HepG2 (cell line): ENCODE results near the gene SCARF1. TPM values are rescaled to one million over a fixed set of nuclear protein-coding genes. Genes with fewer than 3 reads are reported as not detected.

ENCODE experiments used
- CSRNP2 ChIP-seq: sonication (generic); formaldehyde crosslinking; conservative IDR thresholded peaks from 2 replicates; pipeline ENCODE4 v1.8.0; 2022; ENCODE audit warnings: low read depth, missing genetic modification reagents
- GZF1 ChIP-seq: sonication (generic); formaldehyde crosslinking; IDR thresholded peaks from 2 replicates; pipeline ENCODE4 v1.5.1; 2020; ENCODE audit warnings: mild to moderate bottlenecking, missing genetic modification reagents
- ISX ChIP-seq: sonication (generic); formaldehyde crosslinking; conservative IDR thresholded peaks from 2 replicates; pipeline ENCODE4 v1.5.0; 2020; ENCODE audit warnings: missing genetic modification reagents
- KLF6 ChIP-seq: IDR thresholded peaks from 2 replicates; pipeline ENCODE4 v1.8.0; 2016; ENCODE audit warnings: missing biosample characterization, missing genetic modification reagents
- MAF1 ChIP-seq: sonication (generic); formaldehyde crosslinking; IDR thresholded peaks from 2 replicates; pipeline ENCODE4 v1.5.0; 2020; ENCODE audit warnings: missing genetic modification reagents, borderline replicate concordance
- MXD4 ChIP-seq: IDR thresholded peaks from 2 replicates; pipeline ENCODE4 v1.6.1; 2016; ENCODE audit warnings: mild to moderate bottlenecking, missing biosample characterization, missing genetic modification reagents
- NCOA2 ChIP-seq: sonication (generic); formaldehyde crosslinking; IDR thresholded peaks from 2 replicates; pipeline ENCODE4 v1.8.0; 2022; ENCODE audit warnings: inconsistent platforms
- SMYD3 ChIP-seq: sonication (generic); formaldehyde crosslinking; IDR thresholded peaks from 2 replicates; pipeline ENCODE4 v1.8.1; 2023; ENCODE audit warnings: mild to moderate bottlenecking, missing genetic modification reagents
- SP2 ChIP-seq: sonication (generic); formaldehyde crosslinking; IDR thresholded peaks from 2 replicates; pipeline ENCODE4 v1.5.1; 2020; ENCODE audit warnings: mild to moderate bottlenecking, missing genetic modification reagents
- SYNCRIP ChIP-seq: fragments of 200-400 bp; formaldehyde crosslinking; IDR thresholded peaks from 2 replicates; pipeline ENCODE4 v1.6.1; 2018; ENCODE audit warnings: mild to moderate bottlenecking, low read depth, low read length; ENCODE audit not compliant: insufficient read depth
- ZFY ChIP-seq: sonication (generic); formaldehyde crosslinking; IDR thresholded peaks from 2 replicates; pipeline ENCODE4 v1.4.0; 2020; ENCODE audit warnings: missing genetic modification reagents
- ZNF513 ChIP-seq: sonication (generic); formaldehyde crosslinking; conservative IDR thresholded peaks from 2 replicates; pipeline ENCODE4 v1.5.0; 2020; ENCODE audit warnings: missing genetic modification reagents
- ZNF597 ChIP-seq: sonication (generic); formaldehyde crosslinking; IDR thresholded peaks from 2 replicates; pipeline ENCODE4 v1.5.0; 2020; ENCODE audit warnings: missing genetic modification reagents
- ZNF644 ChIP-seq: IDR thresholded peaks from 2 replicates; pipeline ENCODE4 v1.6.1; 2016; ENCODE audit warnings: low read depth
- ZNF784 ChIP-seq: sonication (generic); formaldehyde crosslinking; IDR thresholded peaks from 2 replicates; pipeline ENCODE4 v1.5.1; 2020; ENCODE audit warnings: missing genetic modification reagents, mild to moderate bottlenecking, borderline replicate concordance
- ZSCAN25 ChIP-seq: sonication (generic); formaldehyde crosslinking; IDR thresholded peaks from 2 replicates; pipeline ENCODE4 v1.8.0; 2022; ENCODE audit warnings: mild to moderate bottlenecking, missing genetic modification reagents
- polyA plus RNA-seq, 8 experiments: library from polyadenylated mRNA; depleted of rRNA in 3 of 8; stranded (reverse) in 7 of 8; unstranded in 1 of 8; fragments of >200 nt; fragmentation: Illumina TruSeq in 4 of 8; extraction: Trizol in 4 of 8; gene quantifications; 2 replicates each; pipeline versions ENCODE4 v1.2.1 to v1.2.3, GENCODE V29; 2011 to 2016; ENCODE audit warnings: low read depth in 4 of 8, missing spikeins in 1 of 8, mixed read lengths in 1 of 8; ENCODE audit not compliant: insufficient read depth in 1 of 8
- total RNA-seq, 5 experiments: library from RNA; depleted of rRNA; stranded (reverse); fragments of >200 nt; fragmentation: Illumina TruSeq; extraction: Trizol; gene quantifications; 2 replicates each; pipeline ENCODE4 v1.2.3, GENCODE V29; 2016; ENCODE audit warnings: low read depth in 1 of 5
- TF ChIP-seq, protein P1 (sequence below): IDR thresholded peaks from 2 replicates; pipeline ENCODE4 v1.4.0; 2020; ENCODE audit warnings: mild to moderate bottlenecking, missing genetic modification reagents
- TF ChIP-seq, protein P2 (sequence below): fragments of 450-650 bp; IDR thresholded peaks from 2 replicates; pipeline ENCODE4 v1.6.1; 2017; ENCODE audit warnings: mild to moderate bottlenecking

SCARF1 gene
- total and polyA plus RNA-seq, 2 of the 13 experiments (the other 11 are each of a cell fraction or from before 2014, with no cell fraction given): 0.24 to 0.71 TPM

DNA sequence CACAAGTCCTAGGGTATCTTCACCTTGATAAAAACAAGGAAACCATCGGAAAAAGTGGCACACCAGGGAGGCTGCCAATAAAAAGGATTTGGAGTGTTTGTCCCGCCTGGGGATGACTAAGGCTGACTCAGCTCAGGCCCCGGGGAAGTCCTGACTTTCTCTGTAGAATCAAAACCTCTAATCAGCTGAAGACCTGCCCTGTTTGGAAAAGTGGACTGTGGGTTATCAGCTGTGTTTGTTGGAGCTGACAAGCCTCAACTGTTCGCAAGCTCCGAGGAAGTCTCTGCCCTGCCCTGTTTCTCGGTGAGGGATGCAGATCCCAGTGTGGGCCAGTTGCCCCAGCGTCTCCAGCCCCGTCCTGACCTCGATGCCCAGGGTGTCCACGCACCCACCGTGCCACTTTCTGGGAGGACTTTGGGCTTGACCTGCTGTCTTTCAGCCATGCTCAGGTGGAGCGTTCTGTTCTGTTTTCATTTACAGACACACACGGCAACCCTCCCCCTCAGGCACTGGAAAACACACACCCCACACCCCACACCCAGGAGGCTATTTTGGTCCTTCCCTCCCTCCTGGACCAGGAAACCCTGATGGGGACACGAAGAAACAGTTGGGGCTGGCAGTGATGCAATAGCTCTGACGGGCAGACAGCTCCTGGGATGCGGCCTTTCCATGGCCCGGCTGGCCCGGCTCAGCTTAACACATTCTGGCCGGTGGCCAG lies 55.3 kb downstream of the SCARF1 start (continued):
- TF ChIP-seq ZFY (CRISPR knock-in tag): no peak
- TF ChIP-seq, protein P1, sequence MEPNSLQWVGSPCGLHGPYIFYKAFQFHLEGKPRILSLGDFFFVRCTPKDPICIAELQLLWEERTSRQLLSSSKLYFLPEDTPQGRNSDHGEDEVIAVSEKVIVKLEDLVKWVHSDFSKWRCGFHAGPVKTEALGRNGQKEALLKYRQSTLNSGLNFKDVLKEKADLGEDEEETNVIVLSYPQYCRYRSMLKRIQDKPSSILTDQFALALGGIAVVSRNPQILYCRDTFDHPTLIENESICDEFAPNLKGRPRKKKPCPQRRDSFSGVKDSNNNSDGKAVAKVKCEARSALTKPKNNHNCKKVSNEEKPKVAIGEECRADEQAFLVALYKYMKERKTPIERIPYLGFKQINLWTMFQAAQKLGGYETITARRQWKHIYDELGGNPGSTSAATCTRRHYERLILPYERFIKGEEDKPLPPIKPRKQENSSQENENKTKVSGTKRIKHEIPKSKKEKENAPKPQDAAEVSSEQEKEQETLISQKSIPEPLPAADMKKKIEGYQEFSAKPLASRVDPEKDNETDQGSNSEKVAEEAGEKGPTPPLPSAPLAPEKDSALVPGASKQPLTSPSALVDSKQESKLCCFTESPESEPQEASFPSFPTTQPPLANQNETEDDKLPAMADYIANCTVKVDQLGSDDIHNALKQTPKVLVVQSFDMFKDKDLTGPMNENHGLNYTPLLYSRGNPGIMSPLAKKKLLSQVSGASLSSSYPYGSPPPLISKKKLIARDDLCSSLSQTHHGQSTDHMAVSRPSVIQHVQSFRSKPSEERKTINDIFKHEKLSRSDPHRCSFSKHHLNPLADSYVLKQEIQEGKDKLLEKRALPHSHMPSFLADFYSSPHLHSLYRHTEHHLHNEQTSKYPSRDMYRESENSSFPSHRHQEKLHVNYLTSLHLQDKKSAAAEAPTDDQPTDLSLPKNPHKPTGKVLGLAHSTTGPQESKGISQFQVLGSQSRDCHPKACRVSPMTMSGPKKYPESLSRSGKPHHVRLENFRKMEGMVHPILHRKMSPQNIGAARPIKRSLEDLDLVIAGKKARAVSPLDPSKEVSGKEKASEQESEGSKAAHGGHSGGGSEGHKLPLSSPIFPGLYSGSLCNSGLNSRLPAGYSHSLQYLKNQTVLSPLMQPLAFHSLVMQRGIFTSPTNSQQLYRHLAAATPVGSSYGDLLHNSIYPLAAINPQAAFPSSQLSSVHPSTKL (CRISPR knock-in tag): peak; percentile 67
- no peak for TF ChIP-seq SYNCRIP
- no peak for TF ChIP-seq ZSCAN25 (CRISPR knock-in tag)
- no peak for TF ChIP-seq NCOA2
- TF ChIP-seq, protein P2, sequence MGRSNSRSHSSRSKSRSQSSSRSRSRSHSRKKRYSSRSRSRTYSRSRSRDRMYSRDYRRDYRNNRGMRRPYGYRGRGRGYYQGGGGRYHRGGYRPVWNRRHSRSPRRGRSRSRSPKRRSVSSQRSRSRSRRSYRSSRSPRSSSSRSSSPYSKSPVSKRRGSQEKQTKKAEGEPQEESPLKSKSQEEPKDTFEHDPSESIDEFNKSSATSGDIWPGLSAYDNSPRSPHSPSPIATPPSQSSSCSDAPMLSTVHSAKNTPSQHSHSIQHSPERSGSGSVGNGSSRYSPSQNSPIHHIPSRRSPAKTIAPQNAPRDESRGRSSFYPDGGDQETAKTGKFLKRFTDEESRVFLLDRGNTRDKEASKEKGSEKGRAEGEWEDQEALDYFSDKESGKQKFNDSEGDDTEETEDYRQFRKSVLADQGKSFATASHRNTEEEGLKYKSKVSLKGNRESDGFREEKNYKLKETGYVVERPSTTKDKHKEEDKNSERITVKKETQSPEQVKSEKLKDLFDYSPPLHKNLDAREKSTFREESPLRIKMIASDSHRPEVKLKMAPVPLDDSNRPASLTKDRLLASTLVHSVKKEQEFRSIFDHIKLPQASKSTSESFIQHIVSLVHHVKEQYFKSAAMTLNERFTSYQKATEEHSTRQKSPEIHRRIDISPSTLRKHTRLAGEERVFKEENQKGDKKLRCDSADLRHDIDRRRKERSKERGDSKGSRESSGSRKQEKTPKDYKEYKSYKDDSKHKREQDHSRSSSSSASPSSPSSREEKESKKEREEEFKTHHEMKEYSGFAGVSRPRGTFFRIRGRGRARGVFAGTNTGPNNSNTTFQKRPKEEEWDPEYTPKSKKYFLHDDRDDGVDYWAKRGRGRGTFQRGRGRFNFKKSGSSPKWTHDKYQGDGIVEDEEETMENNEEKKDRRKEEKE: no peak
- no peak for TF ChIP-seq ISX (CRISPR knock-in tag)
- no peak for TF ChIP-seq SMYD3
- TF ChIP-seq ZNF513 (CRISPR knock-in tag): no peak
- TF ChIP-seq MAF1: no peak
- no peak for TF ChIP-seq GZF1 (CRISPR knock-in tag)
- no peak for TF ChIP-seq MXD4 (CRISPR knock-in tag)
- TF ChIP-seq CSRNP2 (CRISPR knock-in tag): no peak
- no peak for TF ChIP-seq ZNF644 (CRISPR knock-in tag)
- TF ChIP-seq ZNF597 (CRISPR knock-in tag): no peak
- no peak for TF ChIP-seq SP2 (CRISPR knock-in tag)
- TF ChIP-seq KLF6 (CRISPR knock-in tag): no peak
- peak; percentile 58; the same call in 1 of the 2 replicates for TF ChIP-seq ZNF784 (CRISPR knock-in tag)
